GM12872 (cell line): ENCODE results near the gene PDZD7.

Experiments
- TF ChIP-seq, protein P1 (sequence below): IDR thresholded peaks from 3 replicates; pipeline ENCODE4 v1.5.1; 2011; ENCODE audit warnings: low read depth, mild to moderate bottlenecking, low read length, moderate library complexity; ENCODE audit not compliant: insufficient read depth

Gene PDZD7

DNA sequence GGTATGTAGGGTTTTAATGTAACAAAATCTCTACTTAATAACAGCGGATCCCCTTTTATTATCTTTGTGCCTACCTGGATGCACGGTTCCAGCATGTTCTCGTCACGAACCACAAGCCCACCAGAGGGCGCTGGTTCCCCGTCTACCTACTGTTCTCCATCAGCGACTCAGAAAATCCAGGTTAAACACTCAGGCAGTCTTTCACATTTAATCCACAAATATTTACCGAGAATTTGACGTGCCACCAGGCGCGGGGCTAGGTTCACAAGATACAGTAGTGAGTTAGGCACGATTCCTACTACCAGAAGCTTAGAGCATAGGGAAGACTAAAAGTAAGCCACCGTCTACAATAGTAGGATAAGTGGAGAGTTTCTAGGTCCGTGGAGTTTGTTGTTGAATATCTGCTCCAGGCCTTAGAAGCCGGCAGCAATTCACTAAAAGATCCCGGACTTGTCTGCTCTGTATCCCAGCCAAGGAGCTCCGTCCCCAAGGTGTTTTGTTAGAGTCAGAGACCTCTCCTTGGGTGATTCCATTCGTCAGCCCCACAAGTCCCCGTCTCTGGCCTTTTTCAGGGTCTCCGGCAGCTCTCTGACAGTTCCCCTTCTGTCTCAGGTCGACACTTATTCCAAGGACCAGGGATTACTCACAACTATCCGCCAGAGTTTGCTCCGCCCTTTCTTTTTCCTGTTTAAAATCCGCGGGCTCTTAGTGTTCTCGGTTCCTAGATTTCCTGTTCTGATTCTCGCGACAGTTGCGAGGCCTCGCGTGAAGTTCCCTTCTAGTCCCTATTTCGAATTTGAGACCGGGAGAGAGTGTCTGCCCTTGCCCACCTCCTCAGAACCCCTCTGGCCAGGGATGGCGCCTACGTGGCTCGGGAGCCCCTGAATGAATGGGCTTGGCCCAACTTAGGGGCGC is 29.4 kb upstream of the PDZD7 start:
- TF ChIP-seq, protein P1, sequence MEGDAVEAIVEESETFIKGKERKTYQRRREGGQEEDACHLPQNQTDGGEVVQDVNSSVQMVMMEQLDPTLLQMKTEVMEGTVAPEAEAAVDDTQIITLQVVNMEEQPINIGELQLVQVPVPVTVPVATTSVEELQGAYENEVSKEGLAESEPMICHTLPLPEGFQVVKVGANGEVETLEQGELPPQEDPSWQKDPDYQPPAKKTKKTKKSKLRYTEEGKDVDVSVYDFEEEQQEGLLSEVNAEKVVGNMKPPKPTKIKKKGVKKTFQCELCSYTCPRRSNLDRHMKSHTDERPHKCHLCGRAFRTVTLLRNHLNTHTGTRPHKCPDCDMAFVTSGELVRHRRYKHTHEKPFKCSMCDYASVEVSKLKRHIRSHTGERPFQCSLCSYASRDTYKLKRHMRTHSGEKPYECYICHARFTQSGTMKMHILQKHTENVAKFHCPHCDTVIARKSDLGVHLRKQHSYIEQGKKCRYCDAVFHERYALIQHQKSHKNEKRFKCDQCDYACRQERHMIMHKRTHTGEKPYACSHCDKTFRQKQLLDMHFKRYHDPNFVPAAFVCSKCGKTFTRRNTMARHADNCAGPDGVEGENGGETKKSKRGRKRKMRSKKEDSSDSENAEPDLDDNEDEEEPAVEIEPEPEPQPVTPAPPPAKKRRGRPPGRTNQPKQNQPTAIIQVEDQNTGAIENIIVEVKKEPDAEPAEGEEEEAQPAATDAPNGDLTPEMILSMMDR: peak; percentile 85

DNA sequence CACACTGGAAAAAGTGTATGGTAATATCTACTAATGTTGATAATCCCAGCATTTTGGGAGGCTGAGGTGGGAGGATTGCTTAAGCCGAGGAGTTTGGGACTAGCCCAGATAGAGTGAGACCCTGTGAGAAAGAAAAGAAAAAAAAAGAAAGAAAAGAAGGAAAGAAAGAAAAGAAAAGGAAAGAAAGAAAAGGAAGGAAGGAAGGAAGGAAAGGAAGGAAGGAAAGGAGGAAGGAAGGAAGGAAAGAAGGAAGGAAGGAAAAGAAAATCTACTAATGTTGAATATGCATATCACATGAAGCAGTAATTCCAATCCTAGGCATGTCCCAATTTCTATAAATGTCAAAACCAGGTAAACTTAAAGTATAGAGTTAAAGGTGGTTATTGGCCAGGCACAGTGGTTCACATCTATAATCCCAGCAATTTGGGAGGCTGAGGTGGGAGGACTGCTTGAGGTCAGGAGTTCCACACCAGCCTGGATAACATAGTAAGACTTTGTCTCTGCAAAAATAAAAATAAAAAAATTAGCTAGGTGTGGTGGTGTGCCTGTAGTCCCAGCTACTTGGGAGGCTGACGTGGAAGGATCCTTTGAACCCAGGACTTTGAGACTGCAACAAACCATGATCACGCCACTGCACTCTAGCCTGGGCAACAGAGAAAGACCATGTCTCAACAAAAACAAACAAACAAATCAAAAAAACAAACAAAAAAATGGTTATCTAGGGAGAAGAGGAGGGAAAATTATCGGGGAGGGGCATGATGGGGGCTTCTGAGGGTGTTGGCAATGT is 25.6 kb upstream of the PDZD7 start:
- TF ChIP-seq, protein P1: no peak

DNA sequence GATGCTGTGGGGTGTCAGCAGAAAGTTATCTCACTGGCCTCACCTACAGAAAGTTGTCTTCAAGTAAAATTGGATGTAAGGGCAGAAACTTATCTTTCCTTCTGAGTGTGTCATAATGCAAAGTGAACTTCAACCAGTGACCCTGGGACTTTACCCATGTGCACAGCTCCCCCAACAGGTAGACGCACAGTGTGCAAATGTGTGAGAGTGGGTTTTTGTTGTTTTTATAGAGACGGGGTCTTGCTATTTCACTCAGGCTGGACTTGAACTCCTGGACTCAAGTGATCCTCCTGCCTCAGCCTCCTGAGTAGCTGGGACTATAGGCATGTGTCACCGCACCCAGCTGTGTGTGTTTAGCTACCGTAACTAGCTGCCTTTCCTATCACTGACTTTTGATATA is 24.5 kb upstream of the PDZD7 start:
- TF ChIP-seq, protein P1: peak; percentile 37; the same call in 2 of the 3 replicates

DNA sequence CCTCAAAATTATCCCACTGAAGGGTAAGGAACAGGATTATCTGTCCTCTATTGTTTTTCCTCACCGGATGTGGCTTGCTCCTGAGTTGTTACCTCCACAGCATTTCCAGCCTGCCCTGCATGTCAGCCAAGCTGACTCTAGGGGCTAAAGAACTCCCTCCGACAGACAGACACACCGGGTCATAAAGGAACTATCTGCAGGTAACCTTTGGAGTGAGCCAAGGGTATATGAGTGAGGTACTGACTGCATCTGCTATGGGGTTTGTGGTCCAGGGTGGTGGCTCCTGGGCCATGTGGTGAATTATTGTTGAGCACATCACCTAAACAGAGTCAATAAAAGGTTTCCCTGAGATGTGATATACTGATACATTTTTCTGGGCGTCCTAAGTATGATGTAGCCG is 23.9 kb upstream of the PDZD7 start:
- TF ChIP-seq, protein P1: no peak

DNA sequence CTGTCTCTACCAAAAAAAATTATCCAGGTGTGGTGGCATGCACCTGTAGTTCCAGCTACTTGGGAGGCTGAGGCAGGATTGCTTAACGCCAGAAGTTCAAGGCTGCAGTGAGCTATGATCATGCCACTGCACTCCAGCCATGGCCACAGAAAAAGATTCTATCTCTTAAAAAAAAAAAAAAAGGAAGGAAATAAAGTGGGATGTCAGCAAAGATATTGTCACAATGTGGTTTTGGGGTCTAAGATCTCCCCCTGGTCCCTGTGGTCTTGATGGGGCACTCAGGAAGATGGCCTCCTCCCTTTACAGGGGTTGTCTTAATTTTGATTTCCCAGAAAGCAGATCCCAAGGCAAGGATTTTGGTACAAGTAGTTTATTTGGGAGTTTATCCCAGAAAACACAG is 23.4 kb upstream of the PDZD7 start:
- TF ChIP-seq, protein P1: no peak

DNA sequence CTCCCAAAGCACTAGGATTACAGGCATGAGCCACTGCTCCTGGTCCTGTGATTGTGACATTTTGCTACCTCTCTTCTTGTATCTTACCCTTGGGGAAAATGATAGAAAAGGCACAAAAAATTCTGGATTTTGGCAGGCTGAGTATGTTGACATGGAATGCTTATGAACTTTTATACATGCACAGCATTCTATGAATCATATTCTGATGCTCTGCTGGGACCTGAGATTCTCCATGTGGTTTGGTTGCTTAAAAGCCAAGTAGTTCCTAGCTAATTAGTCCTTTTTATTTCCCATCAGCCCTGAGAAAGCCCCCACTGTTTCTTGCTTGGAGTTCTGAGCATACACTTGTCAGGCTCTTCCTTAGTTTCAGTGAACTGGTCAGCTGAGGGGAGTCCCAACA is 22.6 kb upstream of the PDZD7 start:
- TF ChIP-seq, protein P1: no peak

DNA sequence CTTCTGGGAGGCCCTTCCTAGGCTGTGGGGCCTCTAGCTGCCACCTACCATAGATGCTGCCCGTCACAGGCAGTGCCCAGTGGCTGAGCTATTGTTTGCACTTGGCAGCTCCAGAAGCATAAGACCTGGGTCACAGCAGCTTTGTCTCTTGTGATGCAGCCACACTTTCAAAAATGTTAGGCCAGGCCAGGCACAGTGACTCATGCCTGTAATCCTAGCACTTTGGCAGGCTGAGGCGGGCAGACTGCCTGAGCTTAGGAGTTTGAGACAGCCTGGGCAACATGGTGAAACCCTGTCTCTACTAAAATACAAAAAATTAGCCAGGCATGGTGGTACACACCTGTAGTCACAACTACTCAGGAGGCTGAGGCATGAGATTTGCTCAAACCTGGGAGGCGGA is 21.4 kb upstream of the PDZD7 start:
- TF ChIP-seq, protein P1: no peak
